Panc1 (cell line): ENCODE results near the gene SCN8A.

Source experiments
- CTCF ChIP-seq: fragments of 450-650 bp; IDR thresholded peaks from 2 replicates; pipeline ENCODE4 v1.5.1; 2017; ENCODE audit warnings: mild to moderate bottlenecking
- REST ChIP-seq, 2 experiments: IDR thresholded peaks; 2 replicates each; pipeline ENCODE4 v1.6.1; 2011 to 2012; ENCODE audit warnings: low read depth in 2 of 2, control low read depth in 1 of 2, low read length in 1 of 2, mild to moderate bottlenecking in 1 of 2, moderate library complexity in 1 of 2; ENCODE audit not compliant: insufficient read depth in 1 of 2

GRCh38 chr12:51663390-51663789 is 72.4 kb downstream of the SCN8A start:
- TF ChIP-seq CTCF (no peak), REST (IDR thresholded peaks at IDR 0.05; ENCODE audit: insufficient read depth in 1 of 2, low read depth in 2 of 2, low read length in 1 of 2) (no peak)
